ENCODE results near the gene TTBK2. TPM values are rescaled to one million over a fixed set of nuclear protein-coding genes. Genes with fewer than 3 reads are reported as not detected.

The TTBK2 gene
- polyA plus RNA-seq, 1 of the 3 experiments (the other 2 are of a cell fraction) = 4.5 TPM

DNA sequence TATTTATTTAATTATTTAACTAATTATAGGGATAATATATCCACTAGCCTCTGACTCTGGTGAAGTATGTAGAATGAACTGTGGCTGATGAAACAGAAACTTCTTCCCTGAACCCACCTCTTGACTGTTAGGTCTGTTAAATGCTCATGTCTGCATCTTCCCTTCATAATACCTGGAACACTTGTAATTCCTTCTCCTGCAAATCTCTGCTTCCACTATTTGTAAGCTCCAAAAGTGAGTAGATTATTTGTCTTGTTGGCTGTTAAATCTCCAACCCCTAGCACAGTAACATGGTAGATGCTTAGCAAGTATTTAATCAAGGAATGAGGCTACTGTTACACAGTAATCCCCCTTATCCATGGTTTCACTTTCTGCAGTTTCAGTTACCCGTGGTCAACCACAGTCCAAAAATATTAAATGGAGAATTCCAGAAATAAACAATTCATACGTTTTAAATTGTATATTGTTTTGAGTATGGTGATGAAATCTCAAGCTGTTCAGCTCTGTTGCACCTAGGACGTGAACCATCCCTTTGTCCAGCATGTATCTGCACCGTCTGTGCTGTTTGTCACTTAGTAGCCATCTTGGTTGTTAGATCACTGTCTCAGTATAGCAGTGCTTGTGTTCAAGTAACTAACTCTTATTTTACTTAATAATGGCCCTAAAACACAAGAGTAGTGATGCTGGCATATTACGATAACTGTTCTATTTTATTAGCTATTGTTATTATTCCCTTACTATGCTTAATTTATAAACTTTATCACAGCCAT, 5.7 kb downstream of the TTBK2 start:
- H3K27ac ChIP-seq (ENCODE audit: low read depth in 2 of 2, low read length in 1 of 2) = no peak overlapping the region
- H3K9ac ChIP-seq = no peak overlapping the region
- 0 out of 2 replicates have a peak overlapping the region, but pooled peaks have one; percentile 21 for H3K4me2 ChIP-seq
- H2AFZ ChIP-seq (ENCODE audit: low read depth) = no peak overlapping the region
- H3K36me3 ChIP-seq (replicated peaks in 1 of 2; ENCODE audit: control insufficient read depth in 1 of 2, insufficient read depth in 2 of 2, low read length in 1 of 2) = no peaks in the 10 kb centered on the region
- TF ChIP-seq NRF1 (IDR thresholded peaks at IDR 0.05; ENCODE audit: low read depth, low read length) (no peak), EP300 (IDR thresholded peaks at IDR 0.05; ENCODE audit: borderline replicate concordance in 1 of 2, low read depth in 1 of 2, low read length in 1 of 2) (no peak), FOSL2 (IDR thresholded peaks at IDR 0.05; ENCODE audit: borderline replicate concordance, low read depth) (no peak), NFIC (IDR thresholded peaks at IDR 0.05; ENCODE audit: borderline replicate concordance) (no peak), EZH2phosphoT487 (IDR thresholded peaks at IDR 0.05; ENCODE audit: borderline replicate concordance, low read depth) (no peak), SMC3 (IDR thresholded peaks at IDR 0.05; ENCODE audit: low read depth, low read length) (no peak), TCF12 (IDR thresholded peaks at IDR 0.05) (no peak), TAF1 (IDR thresholded peaks at IDR 0.05; ENCODE audit: borderline replicate concordance, low read depth, low read length) (no peak), TEAD4 (IDR thresholded peaks at IDR 0.05; ENCODE audit: borderline replicate concordance, insufficient read depth) (no peak), GABPA (IDR thresholded peaks at IDR 0.05; ENCODE audit: low read depth) (no peak), GATA2 (CRISPR knock-in tag; IDR thresholded peaks at IDR 0.05) (no peak), RFX5 (IDR thresholded peaks at IDR 0.05; ENCODE audit: low read length) (no peak), SIN3A (IDR thresholded peaks at IDR 0.05; ENCODE audit: borderline replicate concordance, low read depth, low read length) (no peak), USF1 (IDR thresholded peaks at IDR 0.05; ENCODE audit: borderline replicate concordance, low read depth) (no peak), JUND (IDR thresholded peaks at IDR 0.05) (no peak), RXRA (IDR thresholded peaks at IDR 0.05; ENCODE audit: borderline replicate concordance, low read depth) (no peak)
- TF ChIP-seq, protein P1, sequence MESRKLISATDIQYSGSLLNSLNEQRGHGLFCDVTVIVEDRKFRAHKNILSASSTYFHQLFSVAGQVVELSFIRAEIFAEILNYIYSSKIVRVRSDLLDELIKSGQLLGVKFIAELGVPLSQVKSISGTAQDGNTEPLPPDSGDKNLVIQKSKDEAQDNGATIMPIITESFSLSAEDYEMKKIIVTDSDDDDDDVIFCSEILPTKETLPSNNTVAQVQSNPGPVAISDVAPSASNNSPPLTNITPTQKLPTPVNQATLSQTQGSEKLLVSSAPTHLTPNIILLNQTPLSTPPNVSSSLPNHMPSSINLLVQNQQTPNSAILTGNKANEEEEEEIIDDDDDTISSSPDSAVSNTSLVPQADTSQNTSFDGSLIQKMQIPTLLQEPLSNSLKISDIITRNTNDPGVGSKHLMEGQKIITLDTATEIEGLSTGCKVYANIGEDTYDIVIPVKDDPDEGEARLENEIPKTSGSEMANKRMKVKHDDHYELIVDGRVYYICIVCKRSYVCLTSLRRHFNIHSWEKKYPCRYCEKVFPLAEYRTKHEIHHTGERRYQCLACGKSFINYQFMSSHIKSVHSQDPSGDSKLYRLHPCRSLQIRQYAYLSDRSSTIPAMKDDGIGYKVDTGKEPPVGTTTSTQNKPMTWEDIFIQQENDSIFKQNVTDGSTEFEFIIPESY (IDR thresholded peaks at IDR 0.05; ENCODE audit: borderline replicate concordance, low read depth) = no peak
- no peak for DNase-seq
- WGBS (ENCODE audit: low lambda C conversion rate) = 76% methylated on average over 5 of the region's 5 CpGs
- H3K4me1 ChIP-seq (ENCODE audit: control insufficient read depth in 1 of 2, insufficient read depth in 2 of 2, low read depth in 1 of 2, low read length in 1 of 2) = no peaks in the 10 kb centered on the region; a peak in 1 of 4 replicates
- peaks cover 91% of the 10 kb centered on the region for H3K79me2 ChIP-seq (ENCODE audit: insufficient read depth)
- no peaks in the 10 kb centered on the region for H3K27me3 ChIP-seq (ENCODE audit: insufficient read depth)
- H3F3A ChIP-seq (replicated peaks; ENCODE audit: insufficient read depth) = peaks cover 11% of the 10 kb centered on the region
- POLR2A ChIA-PET = no interaction called here
- no peaks in the 10 kb centered on the region for H3K9me2 ChIP-seq
- no peak overlapping the region for H3K4me3 ChIP-seq (ENCODE audit: low read depth in 2 of 2, low read length in 1 of 2)
- no peaks in the 10 kb centered on the region for H3K9me3 ChIP-seq
- no peaks in the 10 kb centered on the region for H4K20me1 ChIP-seq (ENCODE audit: insufficient read depth)
- CTCF ChIA-PET = interaction anchor here (0.8 to 1.0 kb wide), 2 partner anchors 12 kb away, joined by 3 to 4 read pairs; no protein-coding TSS in a partner anchor

Measured in SK-N-SH (cell line).